ENCODE measurements around the gene RAB11B. TPM values are rescaled to one million over a fixed set of nuclear protein-coding genes. Genes with fewer than 3 reads are reported as not detected.
"Not testable (repeated sequence)": the region's sequence is repeated elsewhere in the genome, so short reads cannot be mapped to it uniquely, and the experiment has no call there.

The RAB11B gene
- total RNA-seq, 1 experiment from 2014 or later, result 29.7 TPM

DNA sequence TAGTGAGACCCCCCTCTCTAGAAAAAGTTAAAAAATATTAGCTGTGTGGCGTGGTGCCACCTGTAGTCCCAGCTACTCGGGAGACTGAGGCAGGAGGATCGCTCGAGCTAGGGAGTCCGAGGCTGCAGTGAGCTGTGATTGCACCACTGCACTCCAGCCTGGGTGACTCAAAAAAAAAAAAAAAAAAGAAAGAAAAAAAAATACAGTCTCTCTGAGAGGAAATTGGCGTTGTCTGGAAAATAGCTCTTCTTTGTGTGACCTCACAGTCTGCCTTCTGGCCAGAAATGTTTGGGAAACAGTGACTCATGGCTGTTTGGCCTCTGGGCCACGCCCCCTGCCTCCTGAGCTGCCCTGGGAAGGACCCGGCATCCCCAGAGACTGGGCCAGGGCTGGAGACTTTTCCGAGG, 33.7 kb downstream of the RAB11B start:
- ChIA-PET CTCF (interaction anchor here (0.5 to 1.2 kb wide), 16 partner anchors 11 to 158 kb away, joined by 3 to 18 read pairs (median 4); partner anchors contain the start of genes HNRNPM, MARCHF2 and RAB11B), POLR2A (ENCODE audit: unreplicated experiment) (interaction anchor here (0.6 to 1.1 kb wide), 5 partner anchors 10 to 495 kb away, joined by 4 to 27 read pairs (median 8); partner anchors contain the start of genes HNRNPM, MARCHF2 and ZNF414)
- Histone ChIP-seq H4K20me1 (ENCODE audit: low read length) (no peaks in the 10 kb centered on the region), H3F3A (ENCODE audit: low read length, unreplicated experiment) (no peaks in the 10 kb centered on the region), H3K9ac (ENCODE audit: low read length) (no peak overlapping the region), H3K79me2 (ENCODE audit: low read length) (no peaks in the 10 kb centered on the region), H3K36me3 (ENCODE audit: low read depth, low read length) (no peaks in the 10 kb centered on the region), H3K4me1 (ENCODE audit: insufficient read depth, low read length) (peaks cover 15% of the 10 kb centered on the region), H2AFZ (ENCODE audit: low read length) (peak overlapping the region; percentile 52), H3K9me3 (ENCODE audit: low read length) (no peaks in the 10 kb centered on the region), H3K9me2 (replicated peaks; ENCODE audit: low read length) (no peaks in the 10 kb centered on the region), H3K27ac (ENCODE audit: low read length) (peak overlapping the region; percentile 36), H3K4me2 (ENCODE audit: low read length) (peak overlapping the region; percentile 77), H3K4me3 (ENCODE audit: low read length) (peak overlapping the region; percentile 49; the same call in 1 of the 2 replicates), H3K27me3 (ENCODE audit: low read length) (no peaks in the 10 kb centered on the region)
- BruUV-seq (replicated peaks), result no TSS peak
- TF ChIP-seq EZH2phosphoT487 (IDR thresholded peaks at IDR 0.05; ENCODE audit: borderline replicate concordance, low read length) (no peak), EZH2 (IDR thresholded peaks at IDR 0.05; ENCODE audit: low read length, unreplicated experiment) (no peak)
- TF ChIP-seq, protein P1, sequence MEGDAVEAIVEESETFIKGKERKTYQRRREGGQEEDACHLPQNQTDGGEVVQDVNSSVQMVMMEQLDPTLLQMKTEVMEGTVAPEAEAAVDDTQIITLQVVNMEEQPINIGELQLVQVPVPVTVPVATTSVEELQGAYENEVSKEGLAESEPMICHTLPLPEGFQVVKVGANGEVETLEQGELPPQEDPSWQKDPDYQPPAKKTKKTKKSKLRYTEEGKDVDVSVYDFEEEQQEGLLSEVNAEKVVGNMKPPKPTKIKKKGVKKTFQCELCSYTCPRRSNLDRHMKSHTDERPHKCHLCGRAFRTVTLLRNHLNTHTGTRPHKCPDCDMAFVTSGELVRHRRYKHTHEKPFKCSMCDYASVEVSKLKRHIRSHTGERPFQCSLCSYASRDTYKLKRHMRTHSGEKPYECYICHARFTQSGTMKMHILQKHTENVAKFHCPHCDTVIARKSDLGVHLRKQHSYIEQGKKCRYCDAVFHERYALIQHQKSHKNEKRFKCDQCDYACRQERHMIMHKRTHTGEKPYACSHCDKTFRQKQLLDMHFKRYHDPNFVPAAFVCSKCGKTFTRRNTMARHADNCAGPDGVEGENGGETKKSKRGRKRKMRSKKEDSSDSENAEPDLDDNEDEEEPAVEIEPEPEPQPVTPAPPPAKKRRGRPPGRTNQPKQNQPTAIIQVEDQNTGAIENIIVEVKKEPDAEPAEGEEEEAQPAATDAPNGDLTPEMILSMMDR (conservative IDR thresholded peaks at IDR 0.05; ENCODE audit: low read depth, low read length), result no peak
- ATAC-seq (peak; percentile 98), DNase-seq (peak; percentile 96)
- intact Hi-C loops (cut with micrococcal nuclease), result no loop called here

DNA sequence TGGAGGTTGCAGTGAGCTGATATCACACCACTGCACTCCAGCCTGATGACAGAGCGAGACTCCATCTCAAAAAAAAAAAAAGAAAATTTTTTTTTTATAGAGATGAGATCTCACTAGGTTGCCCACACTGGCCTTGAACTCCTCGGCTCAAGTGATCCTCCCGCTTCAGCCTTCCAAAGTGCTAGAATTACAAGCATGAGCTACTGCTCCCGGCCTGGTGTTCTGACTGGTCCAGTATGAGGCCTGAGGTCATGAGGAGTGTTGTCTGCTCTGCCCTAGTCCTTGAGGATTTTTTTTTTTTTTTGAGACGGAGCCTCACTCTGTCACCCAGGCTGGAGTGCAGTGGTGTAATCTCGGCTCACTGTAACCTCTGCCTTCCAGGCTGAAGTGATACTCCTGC, 35.2 kb downstream of the RAB11B start:
- H3K9me2 ChIP-seq (replicated peaks; ENCODE audit: low read length); H3K4me3 ChIP-seq (ENCODE audit: low read length); intact Hi-C loops (cut with micrococcal nuclease); H3F3A ChIP-seq (ENCODE audit: low read length, unreplicated experiment); CTCF ChIA-PET; ATAC-seq; DNase-seq; BruUV-seq (replicated peaks); H4K20me1 ChIP-seq (ENCODE audit: low read length); H3K79me2 ChIP-seq (ENCODE audit: low read length); H2AFZ ChIP-seq (ENCODE audit: low read length); H3K9me3 ChIP-seq (ENCODE audit: low read length); H3K36me3 ChIP-seq (ENCODE audit: low read depth, low read length); H3K27me3 ChIP-seq (ENCODE audit: low read length); H3K9ac ChIP-seq (ENCODE audit: low read length); POLR2A ChIA-PET (ENCODE audit: unreplicated experiment); H3K27ac ChIP-seq (ENCODE audit: low read length); H3K4me2 ChIP-seq (ENCODE audit: low read length): not testable (repeated sequence)
- H3K4me1 ChIP-seq (ENCODE audit: insufficient read depth, low read length), result peaks cover 15% of the 10 kb centered on the region

DNA sequence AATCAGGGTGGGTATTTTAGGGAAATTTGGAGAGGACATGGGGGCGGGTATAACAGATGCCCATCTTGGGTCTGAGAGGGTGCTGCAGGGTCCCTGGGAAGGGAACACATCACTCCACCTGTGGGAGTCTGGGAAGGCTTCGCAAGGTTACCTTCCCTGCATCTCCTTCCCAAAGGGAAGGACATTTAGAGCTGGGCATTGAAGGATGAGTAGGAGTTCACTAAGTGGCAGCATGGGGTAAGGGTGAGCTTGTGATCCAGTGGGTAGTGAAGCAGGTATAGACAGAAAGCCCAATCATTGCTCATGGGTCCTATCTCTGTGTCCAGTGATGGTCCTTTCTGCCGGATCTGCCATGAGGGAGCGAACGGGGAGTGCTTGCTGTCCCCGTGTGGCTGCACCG, 36.1 kb downstream of the RAB11B start:
- H3K36me3 ChIP-seq (ENCODE audit: low read depth, low read length), result no peaks in the 10 kb centered on the region; the same call in 1 of the 2 replicates
- CTCF ChIA-PET, result no interaction called here
- intact Hi-C loops (cut with micrococcal nuclease), result no loop called here
- peaks cover 15% of the 10 kb centered on the region for H3K4me1 ChIP-seq (ENCODE audit: insufficient read depth, low read length)
- H3K27me3 ChIP-seq (ENCODE audit: low read length), result no peaks in the 10 kb centered on the region
- no peaks in the 10 kb centered on the region for H3K9me3 ChIP-seq (ENCODE audit: low read length)
- DNase-seq (no peak), ATAC-seq (no peak)
- H3K4me2 ChIP-seq (ENCODE audit: low read length), result no peak overlapping the region
- TF ChIP-seq EZH2 (IDR thresholded peaks at IDR 0.05; ENCODE audit: low read length, unreplicated experiment), result no peak
- TF ChIP-seq EZH2phosphoT487 (IDR thresholded peaks at IDR 0.05; ENCODE audit: borderline replicate concordance, low read length), result no peak
- TF ChIP-seq, protein P1 (conservative IDR thresholded peaks at IDR 0.05; ENCODE audit: low read depth, low read length), result no peak
- no peak overlapping the region for H3K4me3 ChIP-seq (ENCODE audit: low read length)
- no peak overlapping the region for H3K9ac ChIP-seq (ENCODE audit: low read length)
- H3F3A ChIP-seq (ENCODE audit: low read length, unreplicated experiment), result no peaks in the 10 kb centered on the region
- BruUV-seq (replicated peaks), result no TSS peak
- POLR2A ChIA-PET (ENCODE audit: unreplicated experiment), result no interaction called here
- no peaks in the 10 kb centered on the region for H3K9me2 ChIP-seq (replicated peaks; ENCODE audit: low read length)
- H3K27ac ChIP-seq (ENCODE audit: low read length), result no peak overlapping the region
- H2AFZ ChIP-seq (ENCODE audit: low read length), result no peak overlapping the region
- H3K79me2 ChIP-seq (ENCODE audit: low read length), result no peaks in the 10 kb centered on the region
- H4K20me1 ChIP-seq (ENCODE audit: low read length), result no peaks in the 10 kb centered on the region

Measured in PC-3 (cell line).